Stimulated activated memory B cell treated with anti-CD40 and anti-IgM and Interleukin-4, amounts not matched to agents 10 μg/mL and 1 μg/mL and 100 μg/mL, for 72 hours (primary cell): ENCODE measurements around the gene FBXW9.
"Not testable (repeated sequence)": the region's sequence is repeated elsewhere in the genome, so short reads cannot be mapped to it uniquely, and the experiment has no call there.

Experiments
- ATAC-seq: fragments of 150-1000 bp; cut with Tn5 transposase; 2 replicates; pipeline ENCODE4 v1.10.0; 2021
- H3K27ac Mint-ChIP-seq: one replicate; pipeline ENCODE4 v1.8.0; 2022; ENCODE audit warnings: mild to moderate bottlenecking, mixed read lengths
- H3K27me3 Mint-ChIP-seq: one replicate; pipeline ENCODE4 v1.8.0; 2022; ENCODE audit warnings: mixed read lengths
- H3K36me3 Mint-ChIP-seq: one replicate; pipeline ENCODE4 v1.8.0; 2022; ENCODE audit warnings: mixed read lengths
- H3K4me1 Mint-ChIP-seq: one replicate; pipeline ENCODE4 v1.8.0; 2022; ENCODE audit warnings: mixed read lengths
- H3K4me3 Mint-ChIP-seq: one replicate; pipeline ENCODE4 v1.8.0; 2022; ENCODE audit warnings: mild to moderate bottlenecking, moderate library complexity, mixed read lengths
- H3K9me3 Mint-ChIP-seq: one replicate; pipeline ENCODE4 v1.8.0; 2022; ENCODE audit warnings: mixed read lengths

The FBXW9 gene

DNA sequence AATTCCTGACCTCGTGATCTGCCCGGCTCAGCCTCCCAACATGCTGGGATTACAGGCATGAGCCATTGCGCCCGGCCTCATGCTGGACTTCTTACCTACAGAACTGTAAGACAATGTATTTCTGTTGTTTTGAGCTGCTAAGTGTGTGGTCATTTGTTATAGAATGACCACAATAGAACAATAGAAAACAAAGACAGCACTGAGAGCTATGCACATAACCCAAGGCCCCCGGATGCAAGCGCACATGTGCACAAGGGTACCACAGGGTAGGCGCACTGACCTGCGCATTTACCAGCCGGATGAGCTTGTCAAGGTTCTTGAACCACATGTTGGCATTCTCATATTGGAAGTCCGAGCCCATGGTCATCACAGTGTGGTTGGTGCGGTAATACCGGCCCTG lies 35.5 kb downstream of the FBXW9 start:
- Mint-ChIP-seq H3K4me3 (no peak overlapping the region), H3K9me3 (no peaks in the 10 kb centered on the region), H3K4me1 (peaks cover 26% of the 10 kb centered on the region), H3K27me3 (no peaks in the 10 kb centered on the region), H3K27ac (no peak overlapping the region), H3K36me3 (peaks cover 62% of the 10 kb centered on the region)
- no peak for ATAC-seq

DNA sequence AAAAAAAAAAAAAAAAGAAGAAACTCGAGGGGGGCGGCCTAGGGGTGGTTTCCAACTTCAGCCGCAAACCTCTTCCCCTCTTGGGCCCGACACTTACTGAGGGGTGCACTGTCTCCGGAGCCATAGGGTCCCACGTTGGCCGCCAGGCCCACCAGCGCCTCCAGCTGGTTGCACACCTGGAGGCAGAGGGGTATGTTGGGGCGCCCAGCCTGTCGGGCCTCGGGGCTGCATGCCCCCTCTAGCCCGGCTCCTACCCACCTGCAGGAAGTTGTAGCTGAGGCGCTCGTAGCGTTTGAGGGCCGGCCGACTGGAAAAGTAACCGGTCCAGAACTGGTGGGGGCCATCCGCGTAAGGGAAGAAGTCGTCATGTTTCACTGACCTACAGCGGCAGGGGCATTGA lies 38.5 kb downstream of the FBXW9 start:
- Mint-ChIP-seq H3K27ac (no peak overlapping the region), H3K4me1 (peaks cover 16% of the 10 kb centered on the region), H3K4me3 (no peak overlapping the region), H3K9me3 (no peaks in the 10 kb centered on the region), H3K27me3 (no peaks in the 10 kb centered on the region), H3K36me3 (peaks cover 60% of the 10 kb centered on the region)
- no peak for ATAC-seq

DNA sequence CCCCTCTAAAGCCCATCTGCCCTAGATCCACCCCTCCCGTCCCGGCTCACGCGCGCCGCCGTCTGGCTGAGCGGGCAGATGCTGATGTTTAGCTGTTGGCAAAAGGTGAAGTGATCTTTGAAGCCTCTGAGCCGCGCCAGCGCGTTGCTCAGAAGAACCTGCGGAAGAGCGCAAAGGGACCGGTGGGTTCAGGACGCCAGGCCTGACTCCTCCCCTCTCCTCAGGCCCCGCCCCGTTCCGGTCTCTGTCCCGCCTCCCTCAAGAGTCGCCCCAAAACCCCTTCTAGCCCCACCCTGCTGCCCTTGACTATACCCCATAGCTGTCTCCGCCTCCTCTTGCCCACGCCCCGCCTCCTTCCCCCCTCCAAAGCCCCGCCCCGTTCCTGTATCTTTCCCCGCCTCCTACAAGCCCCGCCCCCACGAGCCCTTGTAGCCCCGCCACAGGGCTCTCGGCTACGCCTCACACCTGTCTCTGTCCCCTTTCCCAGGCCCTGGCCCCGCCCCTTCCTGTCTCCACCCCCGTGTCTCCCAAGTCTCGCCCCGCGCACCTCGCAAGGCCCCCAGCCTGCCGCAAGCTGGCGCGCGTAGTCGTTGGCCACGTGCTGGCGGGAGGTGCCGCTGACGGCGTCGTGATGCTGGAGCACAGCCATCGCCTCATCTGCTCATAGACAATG lies 39.4 kb downstream of the FBXW9 start:
- no peak overlapping the region for H3K4me3 Mint-ChIP-seq
- peaks cover 61% of the 10 kb centered on the region for H3K36me3 Mint-ChIP-seq
- no peaks in the 10 kb centered on the region for H3K9me3 Mint-ChIP-seq
- peaks cover 16% of the 10 kb centered on the region for H3K4me1 Mint-ChIP-seq
- peak; percentile 36 for ATAC-seq
- no peaks in the 10 kb centered on the region for H3K27me3 Mint-ChIP-seq
- peak overlapping the region; percentile 25 for H3K27ac Mint-ChIP-seq

DNA sequence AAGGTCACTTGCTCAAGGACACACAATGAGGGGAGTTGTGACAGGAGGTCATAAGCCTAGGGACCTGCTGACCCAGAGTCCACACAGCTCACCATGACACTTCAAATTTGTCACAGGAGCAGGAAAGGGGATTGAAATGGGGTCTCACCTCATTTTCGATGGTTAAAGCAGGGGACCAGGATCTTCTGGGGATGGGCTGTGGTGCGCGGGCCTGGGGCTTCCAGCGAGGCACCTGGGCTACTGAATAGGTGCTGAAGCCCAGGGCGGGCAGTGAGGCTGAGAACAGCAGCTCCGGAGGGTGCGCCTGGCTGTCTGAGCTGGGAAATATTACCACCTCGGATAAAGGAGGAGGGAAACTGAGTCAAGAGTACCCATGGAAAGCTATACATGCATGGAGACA lies 40.9 kb downstream of the FBXW9 start:
- Mint-ChIP-seq H3K36me3 (peaks cover 72% of the 10 kb centered on the region), H3K4me1 (peaks cover 16% of the 10 kb centered on the region), H3K9me3 (no peaks in the 10 kb centered on the region), H3K27me3 (no peaks in the 10 kb centered on the region), H3K4me3 (no peak overlapping the region), H3K27ac (no peak overlapping the region)
- no peak for ATAC-seq

DNA sequence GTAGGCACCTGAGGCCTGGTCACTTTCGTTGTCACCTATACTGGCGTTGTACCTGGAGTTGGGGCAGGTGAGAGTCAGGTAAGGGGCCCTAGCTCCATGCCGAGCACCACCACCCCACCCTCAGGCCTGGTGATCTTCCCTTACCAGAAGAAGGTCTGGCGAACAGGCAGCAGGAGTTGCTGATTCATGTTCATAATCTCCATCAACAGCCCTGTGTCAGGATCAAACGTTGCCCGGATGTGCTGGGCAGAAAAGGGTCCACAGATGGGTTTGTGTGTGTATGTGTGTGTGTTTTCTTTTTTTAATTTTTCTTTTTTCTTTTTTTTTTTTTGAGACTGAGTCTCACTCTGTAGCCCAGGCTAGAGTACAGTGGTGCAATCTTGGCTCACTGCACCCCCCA lies 44.2 kb downstream of the FBXW9 start:
- Mint-ChIP-seq H3K4me3 (no peak overlapping the region), H3K4me1 (peaks cover 20% of the 10 kb centered on the region), H3K27me3 (no peaks in the 10 kb centered on the region), H3K27ac (no peak overlapping the region), H3K9me3 (no peaks in the 10 kb centered on the region), H3K36me3 (peaks cover 76% of the 10 kb centered on the region)
- no peak for ATAC-seq

DNA sequence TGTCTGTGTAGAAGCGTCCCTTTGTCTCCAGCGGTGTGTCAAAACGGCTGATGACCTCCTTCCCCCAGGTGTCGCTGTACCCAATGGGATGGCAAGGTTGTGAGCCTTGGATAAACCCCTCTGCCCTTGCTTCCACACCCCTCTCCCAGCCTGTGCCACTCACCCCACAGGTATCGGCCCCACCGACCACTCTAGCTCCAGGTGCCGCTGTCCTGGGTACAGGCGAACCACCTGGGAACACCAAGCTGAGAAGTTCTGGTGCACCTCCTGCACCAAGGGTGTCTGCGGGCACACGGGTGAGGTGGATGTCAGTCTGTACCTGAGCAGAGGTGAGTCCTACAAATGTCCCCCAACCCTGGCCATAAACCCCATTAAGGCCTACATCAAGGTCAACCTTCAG lies 46.5 kb downstream of the FBXW9 start:
- ATAC-seq: no peak
- Mint-ChIP-seq H3K27me3 (no peaks in the 10 kb centered on the region), H3K4me3 (no peak overlapping the region), H3K9me3 (no peaks in the 10 kb centered on the region), H3K36me3 (peaks cover 68% of the 10 kb centered on the region), H3K4me1 (peaks cover 13% of the 10 kb centered on the region), H3K27ac (no peak overlapping the region)

DNA sequence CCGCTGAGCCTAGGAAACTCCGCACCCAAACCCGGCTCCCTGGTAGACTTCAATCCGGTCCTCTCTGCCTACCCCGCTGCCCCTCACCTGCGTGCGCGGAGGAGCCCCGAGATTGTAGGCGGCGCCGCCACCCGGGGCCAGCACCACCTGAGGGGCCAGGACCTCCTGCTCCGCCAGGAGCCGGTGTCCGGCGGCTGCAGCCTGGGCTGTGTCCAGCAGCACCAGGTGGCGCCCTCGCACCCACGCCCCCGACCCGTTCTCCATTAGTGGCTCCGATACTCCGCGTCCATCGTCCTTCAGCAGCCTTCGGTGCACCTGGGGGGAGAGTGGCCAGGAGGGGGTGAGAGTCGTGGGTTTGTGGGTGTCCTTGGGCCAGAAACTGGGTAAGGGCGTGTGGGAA lies 48.3 kb downstream of the FBXW9 start:
- Mint-ChIP-seq H3K36me3 (peaks cover 72% of the 10 kb centered on the region), H3K4me1 (peaks cover 13% of the 10 kb centered on the region), H3K27me3 (no peaks in the 10 kb centered on the region), H3K4me3 (no peak overlapping the region), H3K9me3 (no peaks in the 10 kb centered on the region), H3K27ac (no peak overlapping the region)
- ATAC-seq: no peak

DNA sequence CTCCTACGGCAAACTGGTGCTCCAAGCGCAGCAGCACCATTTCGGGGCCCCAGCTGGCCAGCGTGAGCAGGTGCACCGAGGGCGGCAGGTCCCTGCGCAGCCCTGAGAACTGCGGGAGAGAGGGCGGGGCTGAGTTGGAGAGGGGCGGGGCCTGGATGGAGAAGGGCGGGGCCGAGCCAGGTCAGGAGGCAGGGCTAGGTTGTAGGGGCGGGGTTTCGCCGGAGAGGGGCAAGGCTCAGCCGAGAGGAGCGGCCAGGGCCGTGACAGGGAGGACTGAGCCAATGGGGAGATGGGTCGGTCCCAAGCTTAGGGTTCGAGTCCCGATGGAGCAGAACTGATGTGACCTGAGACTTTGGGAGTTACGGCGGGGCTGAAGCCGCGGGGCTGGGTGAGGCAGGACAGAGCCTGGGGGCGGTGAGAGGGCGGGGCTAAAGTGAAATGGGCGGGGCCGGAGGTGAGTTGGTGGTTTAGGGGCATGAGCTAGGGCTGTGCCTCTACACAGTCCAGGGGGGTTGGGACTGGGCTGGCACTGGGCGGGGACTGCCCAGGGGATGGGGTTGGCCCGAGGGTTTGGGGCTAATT lies 48.9 kb downstream of the FBXW9 start:
- peak overlapping the region; percentile 61 for H3K27ac Mint-ChIP-seq
- peaks cover 13% of the 10 kb centered on the region for H3K4me1 Mint-ChIP-seq
- no peaks in the 10 kb centered on the region for H3K9me3 Mint-ChIP-seq
- peak; percentile 61 for ATAC-seq
- peaks cover 72% of the 10 kb centered on the region for H3K36me3 Mint-ChIP-seq
- H3K4me3 Mint-ChIP-seq: no peak overlapping the region
- no peaks in the 10 kb centered on the region for H3K27me3 Mint-ChIP-seq

DNA sequence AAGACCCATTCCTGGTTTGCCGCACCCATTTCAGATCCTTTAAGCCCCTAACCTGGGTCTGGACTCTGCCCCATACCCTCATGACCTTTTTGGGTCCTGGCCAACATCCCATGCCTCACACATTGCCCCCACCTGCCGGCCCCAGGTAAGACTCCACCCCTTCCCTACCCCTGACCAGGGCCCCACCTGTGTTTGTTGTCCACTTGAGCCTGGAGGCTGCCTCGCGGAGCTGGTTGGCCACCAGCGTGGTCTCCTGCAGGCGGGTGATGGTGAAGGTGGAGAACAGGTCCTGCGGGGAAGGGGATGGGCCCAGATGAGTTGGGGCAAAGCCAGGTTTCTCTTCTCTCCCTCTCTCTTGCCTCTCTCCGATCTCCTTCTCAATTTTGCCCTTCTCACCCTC lies 49.4 kb downstream of the FBXW9 start:
- no peak for ATAC-seq
- Mint-ChIP-seq H3K9me3 (no peaks in the 10 kb centered on the region), H3K36me3 (peaks cover 68% of the 10 kb centered on the region), H3K27ac (peak overlapping the region; percentile 61), H3K4me3 (no peak overlapping the region), H3K4me1 (peaks cover 13% of the 10 kb centered on the region), H3K27me3 (no peaks in the 10 kb centered on the region)

DNA sequence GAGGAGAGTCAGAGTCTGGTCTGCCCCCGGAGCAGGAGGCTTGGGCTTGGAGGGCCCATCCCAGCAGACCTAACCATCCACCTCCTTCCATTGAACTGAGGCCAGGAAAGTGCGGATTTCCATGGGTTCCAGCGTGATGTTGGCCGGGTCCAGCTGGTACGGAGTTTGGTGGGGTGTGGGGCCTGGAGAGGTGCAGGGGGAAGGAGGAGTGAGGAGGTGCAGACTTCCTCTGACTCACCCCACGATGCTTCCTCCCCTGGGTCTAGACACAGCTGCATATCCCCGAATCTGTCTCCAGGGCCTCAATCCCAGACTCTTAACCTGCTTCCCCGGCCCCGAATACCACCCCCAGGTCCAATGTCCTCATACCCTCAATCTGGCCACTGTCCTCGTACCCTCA lies 49.9 kb downstream of the FBXW9 start:
- Mint-ChIP-seq H3K4me1 (peaks cover 13% of the 10 kb centered on the region), H3K36me3 (peaks cover 63% of the 10 kb centered on the region), H3K4me3 (no peak overlapping the region), H3K27ac (peak overlapping the region; percentile 61), H3K9me3 (no peaks in the 10 kb centered on the region), H3K27me3 (no peaks in the 10 kb centered on the region)
- no peak for ATAC-seq

DNA sequence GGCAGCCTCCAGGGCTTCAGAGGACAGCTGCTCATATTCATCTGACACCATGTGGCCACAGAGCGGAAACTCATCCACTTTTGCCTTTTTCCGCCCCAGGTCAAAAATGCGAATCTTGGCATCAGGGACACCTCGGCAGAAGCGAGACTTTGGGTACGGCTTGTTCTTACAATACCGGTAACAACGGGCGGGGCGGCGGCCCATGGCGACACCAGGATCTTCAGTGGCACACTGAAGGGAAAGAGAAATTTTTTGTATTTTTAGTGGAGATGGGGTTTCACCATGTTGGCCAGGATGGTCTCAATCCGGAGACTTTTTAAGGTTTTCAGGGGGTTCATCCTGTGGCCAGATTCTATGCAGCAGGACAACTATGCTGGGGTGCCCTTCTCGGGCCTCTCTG lies 52.7 kb downstream of the FBXW9 start:
- Mint-ChIP-seq H3K36me3 (peaks cover 49% of the 10 kb centered on the region), H3K4me1 (peaks cover 24% of the 10 kb centered on the region)
- not testable (repeated sequence) for H3K9me3 Mint-ChIP-seq, H3K27ac Mint-ChIP-seq, H3K27me3 Mint-ChIP-seq, ATAC-seq, H3K4me3 Mint-ChIP-seq

DNA sequence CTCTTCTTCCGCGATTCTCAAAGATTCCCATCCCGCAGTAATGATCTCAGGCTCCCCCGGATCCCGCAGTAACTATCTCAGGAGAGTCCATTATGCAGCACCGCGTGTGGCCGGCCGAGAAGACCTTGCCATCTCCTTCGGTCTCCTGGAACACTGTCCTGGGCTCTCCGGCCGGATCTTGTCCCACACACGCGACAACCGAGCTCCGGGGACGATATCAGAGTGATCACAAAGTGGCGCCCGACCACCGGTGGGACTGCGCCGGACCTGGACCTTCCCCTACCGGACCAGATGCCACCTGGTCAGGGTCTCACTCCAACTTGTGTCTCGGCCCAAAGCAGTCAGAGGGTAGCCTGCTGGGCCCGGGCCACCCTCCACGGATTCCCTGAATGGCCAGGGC lies 53.9 kb downstream of the FBXW9 start:
- Mint-ChIP-seq H3K4me1 (peaks cover 17% of the 10 kb centered on the region), H3K27me3 (no peaks in the 10 kb centered on the region), H3K4me3 (no peak overlapping the region), H3K27ac (no peak overlapping the region), H3K36me3 (peaks cover 41% of the 10 kb centered on the region), H3K9me3 (no peaks in the 10 kb centered on the region)
- ATAC-seq: no peak

DNA sequence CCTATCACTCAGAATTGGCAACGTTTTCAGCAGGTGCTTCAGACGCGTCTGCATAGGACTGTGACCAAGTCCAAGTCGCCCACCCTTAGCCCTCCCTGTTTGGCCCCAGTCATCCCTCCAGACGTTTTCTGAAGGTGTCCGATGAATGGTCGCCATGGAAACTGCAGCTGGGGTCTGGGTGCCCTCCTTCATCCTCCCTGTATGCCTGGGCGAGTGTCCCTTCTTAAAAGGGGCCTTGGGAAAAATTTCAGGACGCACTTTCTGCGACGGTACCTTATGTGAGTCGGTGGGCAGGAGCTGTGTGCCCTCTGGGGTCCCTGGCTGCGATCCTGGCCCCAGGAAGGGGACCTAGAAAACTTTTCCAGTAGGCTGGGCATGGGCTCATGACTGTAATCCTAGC lies 55.0 kb downstream of the FBXW9 start:
- ATAC-seq: no peak
- H3K27me3 Mint-ChIP-seq: no peaks in the 10 kb centered on the region
- peaks cover 41% of the 10 kb centered on the region for H3K36me3 Mint-ChIP-seq
- H3K27ac Mint-ChIP-seq: no peak overlapping the region
- H3K4me3 Mint-ChIP-seq: no peak overlapping the region
- H3K9me3 Mint-ChIP-seq: no peaks in the 10 kb centered on the region
- peaks cover 11% of the 10 kb centered on the region for H3K4me1 Mint-ChIP-seq

DNA sequence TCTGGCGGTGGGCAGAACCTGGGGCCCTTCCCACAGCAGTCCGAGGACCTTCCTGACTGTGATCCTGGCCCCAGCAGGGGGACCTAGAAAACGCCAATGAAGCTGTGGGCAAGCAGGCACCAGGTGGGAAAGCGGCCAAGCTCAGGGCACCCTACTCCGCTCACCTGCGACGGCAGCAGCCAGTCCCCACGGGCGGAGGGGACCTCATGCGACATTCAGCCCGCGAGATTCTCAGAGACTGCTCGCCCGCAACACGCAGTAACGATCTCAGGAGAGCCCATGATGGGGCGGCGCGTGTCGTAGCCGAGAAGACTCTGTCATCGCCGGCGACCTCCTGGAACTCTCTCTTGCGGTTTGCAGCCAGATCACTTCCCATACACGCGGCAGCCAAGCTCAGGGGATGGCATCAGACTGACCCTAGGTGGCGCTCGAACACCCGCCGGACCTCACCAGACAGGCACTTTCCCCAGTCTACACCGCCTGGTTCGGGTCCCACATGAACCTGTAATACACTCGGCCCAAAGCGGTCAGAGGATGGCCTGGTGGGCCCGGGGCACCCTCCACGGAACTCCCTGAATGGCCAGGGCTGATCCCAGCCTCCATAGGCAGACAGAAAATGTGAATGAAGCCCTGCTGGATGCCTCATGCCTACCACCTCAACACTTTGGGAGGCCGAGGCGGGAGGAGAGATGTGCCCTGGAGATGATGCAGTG lies 56.4 kb downstream of the FBXW9 start:
- H3K27ac Mint-ChIP-seq: peak overlapping the region; percentile 65
- peaks cover 15% of the 10 kb centered on the region for H3K4me1 Mint-ChIP-seq
- H3K4me3 Mint-ChIP-seq: peak overlapping the region; percentile 58
- peak; percentile 97 for ATAC-seq
- H3K9me3 Mint-ChIP-seq: no peaks in the 10 kb centered on the region
- H3K36me3 Mint-ChIP-seq: peaks cover 39% of the 10 kb centered on the region
- H3K27me3 Mint-ChIP-seq: no peaks in the 10 kb centered on the region
